Measurements from ENCODE around the gene CYB561D2. TPM values are rescaled to one million over a fixed set of nuclear protein-coding genes. Genes with fewer than 3 reads are reported as not detected.
A peak's percentile ranks its signal among the peaks of the same experiment; 100 is the strongest.

Gene CYB561D2
- total and polyA plus RNA-seq, 2 of the 13 experiments (the other 11 are each of a cell fraction or from before 2014, with no cell fraction given): 11.1 to 17.2 TPM

- 0 out of 2 replicates have a peak, but pooled peaks have one; percentile 43 for TF ChIP-seq REPIN1 (CRISPR knock-in tag; IDR thresholded peaks at IDR 0.05; ENCODE audit: borderline replicate concordance, low read depth)
- TF ChIP-seq ATF1 (CRISPR knock-in tag; IDR thresholded peaks at IDR 0.05): no peak
- TF ChIP-seq ZNF142 (CRISPR knock-in tag; IDR thresholded peaks at IDR 0.05): 0 out of 2 replicates have a peak, but pooled peaks have one; percentile 6
- peak; percentile 75; the same call in 1 of the 2 replicates for TF ChIP-seq PATZ1 (CRISPR knock-in tag; IDR thresholded peaks at IDR 0.05)
- peak; percentile 89; the same call in 1 of the 2 replicates for TF ChIP-seq HBP1 (CRISPR knock-in tag; IDR thresholded peaks at IDR 0.05; ENCODE audit: low read depth)
- no peak for TF ChIP-seq SOX13 (IDR thresholded peaks at IDR 0.05)
- TF ChIP-seq SOX13 (CRISPR knock-in tag; conservative IDR thresholded peaks at IDR 0.05 in 1 of 2, IDR thresholded peaks at IDR 0.05 in 1 of 2): peak in 1 of 2 experiments; percentile 45; a peak in 1 of 4 replicates
- TF ChIP-seq RFXAP (CRISPR knock-in tag; IDR thresholded peaks at IDR 0.05; ENCODE audit: borderline replicate concordance): 0 out of 2 replicates have a peak, but pooled peaks have one; percentile 19
- peak; percentile 94 for TF ChIP-seq BHLHE40 (IDR thresholded peaks at IDR 0.05; ENCODE audit: low read length)
- TF ChIP-seq ARID2 (CRISPR knock-in tag; IDR thresholded peaks at IDR 0.05; ENCODE audit: borderline replicate concordance): 0 out of 2 replicates have a peak, but pooled peaks have one; percentile 46
- TF ChIP-seq ZNF614 (CRISPR knock-in tag; IDR thresholded peaks at IDR 0.05; ENCODE audit: borderline replicate concordance): no peak
- TF ChIP-seq TGIF2 (CRISPR knock-in tag; IDR thresholded peaks at IDR 0.05): peak; percentile 88
- TF ChIP-seq PCBP1 (IDR thresholded peaks at IDR 0.05; ENCODE audit: borderline replicate concordance, low read depth, low read length): 0 out of 2 replicates have a peak, but pooled peaks have one; percentile 26
- peak; percentile 87 for TF ChIP-seq TARDBP (CRISPR knock-in tag; IDR thresholded peaks at IDR 0.05)
- peak; percentile 25; the same call in 1 of the 2 replicates for TF ChIP-seq CENPT (CRISPR knock-in tag; IDR thresholded peaks at IDR 0.05; ENCODE audit: low read depth)
- TF ChIP-seq ZNF781 (CRISPR knock-in tag; IDR thresholded peaks at IDR 0.05; ENCODE audit: borderline replicate concordance, not compliant biosample characterization): peak; percentile 69
- peak; percentile 83; the same call in 1 of the 2 replicates for TF ChIP-seq BRD4 (CRISPR knock-in tag; IDR thresholded peaks at IDR 0.05)
- no peak; the same call in 1 of the 2 replicates for TF ChIP-seq ZNF768 (CRISPR knock-in tag; IDR thresholded peaks at IDR 0.05)
- peak; percentile 52; the same call in 1 of the 2 replicates for TF ChIP-seq ZNF30 (CRISPR knock-in tag; IDR thresholded peaks at IDR 0.05)
Measured at GRCh38 chr3:50337175-50337861, 13.3 kb upstream of the CYB561D2 start (continued).
